HepG2 (cell line): Measurements from ENCODE around the gene ITGB7. TPM values are rescaled to one million over a fixed set of nuclear protein-coding genes. Genes with fewer than 3 reads are reported as not detected.

Experiments
- AGO1 ChIP-seq: fragments of 200-400 bp; formaldehyde crosslinking; IDR thresholded peaks from 2 replicates; pipeline ENCODE4 v1.6.1; 2017; ENCODE audit warnings: mild to moderate bottlenecking, low read depth, low read length, moderate library complexity; ENCODE audit not compliant: poor library complexity, severe bottlenecking
- AKAP8 ChIP-seq: sonication (generic); formaldehyde crosslinking; IDR thresholded peaks from 2 replicates; pipeline ENCODE4 v1.5.1; 2020; ENCODE audit warnings: mild to moderate bottlenecking, missing genetic modification reagents
- CSRNP2 ChIP-seq: sonication (generic); formaldehyde crosslinking; conservative IDR thresholded peaks from 2 replicates; pipeline ENCODE4 v1.8.0; 2022; ENCODE audit warnings: low read depth, missing genetic modification reagents
- DPF2 ChIP-seq: sonication (generic); formaldehyde crosslinking; IDR thresholded peaks from 2 replicates; pipeline ENCODE4 v1.4.0; 2020; ENCODE audit warnings: mild to moderate bottlenecking, low read depth, missing genetic modification reagents, borderline replicate concordance
- FOXP1 ChIP-seq, 2 experiments: fragments of 450-650 bp in 1 of 2; IDR thresholded peaks; 2 replicates each; pipeline ENCODE4 v1.6.1; 2017 to 2018; ENCODE audit warnings: antibody characterized with exemption in 1 of 2
- HDAC6 ChIP-seq: fragments of 200-600 bp; sonication (generic); IDR thresholded peaks from 2 replicates; pipeline ENCODE4 v1.7.0; 2017; ENCODE audit warnings: mild to moderate bottlenecking, antibody characterized with exemption, low read length, low read depth
- PTBP1 ChIP-seq: fragments of 200-400 bp; formaldehyde crosslinking; IDR thresholded peaks from 2 replicates; pipeline ENCODE4 v1.6.1; 2018; ENCODE audit warnings: low read length, low read depth; ENCODE audit not compliant: poor library complexity, severe bottlenecking
- RXRB ChIP-seq: IDR thresholded peaks from 2 replicates; pipeline ENCODE4 v1.6.1; 2016; ENCODE audit warnings: borderline replicate concordance, missing genetic modification reagents, missing compliant biosample characterization
- SRSF1 ChIP-seq: fragments of 200-400 bp; formaldehyde crosslinking; optimal IDR thresholded peaks from 2 replicates; pipeline ENCODE3; 2017; ENCODE audit warnings: mild to moderate bottlenecking, low read depth, low read length, moderate library complexity
- THAP9 ChIP-seq: sonication (generic); formaldehyde crosslinking; IDR thresholded peaks from 2 replicates; pipeline ENCODE4; 2020; ENCODE audit warnings: missing genetic modification reagents, mild to moderate bottlenecking, borderline replicate concordance
- TP53 ChIP-seq: sonication (generic); formaldehyde crosslinking; conservative IDR thresholded peaks from 2 replicates; pipeline ENCODE4 v1.4.0; 2020; ENCODE audit warnings: missing genetic modification reagents
- WIZ ChIP-seq: sonication (generic); formaldehyde crosslinking; IDR thresholded peaks from 2 replicates; pipeline ENCODE4 v1.5.1; 2020; ENCODE audit warnings: mild to moderate bottlenecking, missing genetic modification reagents
- ZBED4 ChIP-seq: sonication (generic); formaldehyde crosslinking; IDR thresholded peaks from 2 replicates; pipeline ENCODE4 v1.4.0; 2020; ENCODE audit warnings: missing genetic modification reagents, borderline replicate concordance
- ZBTB14 ChIP-seq: sonication (generic); formaldehyde crosslinking; IDR thresholded peaks from 2 replicates; pipeline ENCODE4 v1.4.0; 2020; ENCODE audit warnings: missing genetic modification reagents
- ZNF20 ChIP-seq: sonication (generic); formaldehyde crosslinking; IDR thresholded peaks from 2 replicates; pipeline ENCODE4 v1.4.0; 2020; ENCODE audit warnings: mild to moderate bottlenecking, moderate library complexity, missing genetic modification reagents
- ZNF292 ChIP-seq: sonication (generic); formaldehyde crosslinking; IDR thresholded peaks from 2 replicates; pipeline ENCODE4 v1.8.1; 2022; ENCODE audit warnings: mild to moderate bottlenecking, low read depth, missing genetic modification reagents, borderline replicate concordance
- ZNF33B ChIP-seq: sonication (generic); formaldehyde crosslinking; IDR thresholded peaks from 2 replicates; pipeline ENCODE4 v1.5.1; 2020; ENCODE audit warnings: mild to moderate bottlenecking, missing genetic modification reagents
- ZNF44 ChIP-seq: sonication (generic); formaldehyde crosslinking; IDR thresholded peaks from 2 replicates; pipeline ENCODE4 v1.5.1; 2020; ENCODE audit warnings: mild to moderate bottlenecking, missing genetic modification reagents
- ZNF660 ChIP-seq: sonication (generic); formaldehyde crosslinking; IDR thresholded peaks from 2 replicates; pipeline ENCODE4 v1.5.1; 2020; ENCODE audit warnings: mild to moderate bottlenecking, low read depth, missing genetic modification reagents, borderline replicate concordance
- ZNF747 ChIP-seq: sonication (generic); formaldehyde crosslinking; IDR thresholded peaks from 2 replicates; pipeline ENCODE4 v1.8.1; 2023; ENCODE audit warnings: missing genetic modification reagents, mild to moderate bottlenecking, borderline replicate concordance
- polyA plus RNA-seq, 8 experiments: library from polyadenylated mRNA; depleted of rRNA in 3 of 8; stranded (reverse) in 7 of 8; unstranded in 1 of 8; fragments of >200 nt; fragmentation: Illumina TruSeq in 4 of 8; extraction: Trizol in 4 of 8; gene quantifications; 2 replicates each; pipeline versions ENCODE4 v1.2.1 to v1.2.3, GENCODE V29; 2011 to 2016; ENCODE audit warnings: low read depth in 4 of 8, missing spikeins in 1 of 8, mixed read lengths in 1 of 8; ENCODE audit not compliant: insufficient read depth in 1 of 8
- total RNA-seq, 5 experiments: library from RNA; depleted of rRNA; stranded (reverse); fragments of >200 nt; fragmentation: Illumina TruSeq; extraction: Trizol; gene quantifications; 2 replicates each; pipeline ENCODE4 v1.2.3, GENCODE V29; 2016; ENCODE audit warnings: low read depth in 1 of 5

The ITGB7 gene
- total and polyA plus RNA-seq, 2 of the 13 experiments (the other 11 are each of a cell fraction or from before 2014, with no cell fraction given): 0.16 to 0.18 TPM

GRCh38 chr12:53174881-53175491 lies 32.1 kb downstream of the ITGB7 start (continued):
- peak; percentile 85 for TF ChIP-seq RXRB
- TF ChIP-seq ZNF660: no peak
- TF ChIP-seq WIZ (CRISPR knock-in tag): no peak
- TF ChIP-seq FOXP1 (IDR thresholded peaks at IDR 0.05): no peak
- peak; percentile 66 for TF ChIP-seq FOXP1 (CRISPR knock-in tag; IDR thresholded peaks at IDR 0.05)
- TF ChIP-seq ZNF747 (CRISPR knock-in tag): no peak
- no peak for TF ChIP-seq HDAC6
- TF ChIP-seq SRSF1: no peak
- no peak for TF ChIP-seq THAP9 (CRISPR knock-in tag)
- no peak for TF ChIP-seq ZNF20 (CRISPR knock-in tag)
- TF ChIP-seq TP53 (CRISPR knock-in tag): no peak
- peak; percentile 88; the same call in 1 of the 2 replicates for TF ChIP-seq ZNF292 (CRISPR knock-in tag)
- no peak for TF ChIP-seq PTBP1
- TF ChIP-seq ZBTB14 (CRISPR knock-in tag): peak; percentile 33; the same call in 1 of the 2 replicates
- TF ChIP-seq CSRNP2 (CRISPR knock-in tag): no peak
- no peak for TF ChIP-seq ZBED4 (CRISPR knock-in tag)
- TF ChIP-seq ZNF44 (CRISPR knock-in tag): no peak
- no peak for TF ChIP-seq AGO1
- peak; percentile 80 for TF ChIP-seq DPF2 (CRISPR knock-in tag)
- TF ChIP-seq AKAP8 (CRISPR knock-in tag): no peak
- TF ChIP-seq ZNF33B (CRISPR knock-in tag): no peak
